OCI-LY3 (cell line): ENCODE measurements around the gene SH3PXD2A.
"Not testable (repeated sequence)": the region's sequence is repeated elsewhere in the genome, so short reads cannot be mapped to it uniquely, and the experiment has no call there.

Experiments
- H2AFZ ChIP-seq: fragments of 200-600, 300-600 bp; shearing (Covaris generic); 2 replicates; pipeline ENCODE4 v1.6.0; 2014; ENCODE audit warnings: antibody characterized with exemption, low read depth, low read length
- H3K27ac ChIP-seq: fragments of 200-600, 300-600 bp; sonication (generic); 2 replicates; pipeline ENCODE4 v1.5.1; 2014; ENCODE audit warnings: mild to moderate bottlenecking, low read length, moderate library complexity, mixed read lengths
- H3K27me3 ChIP-seq: fragments of 200-600, 300-600 bp; sonication (generic); 2 replicates; pipeline ENCODE4 v1.6.1; 2014; ENCODE audit warnings: low read depth, low read length, mixed read lengths
- H3K36me3 ChIP-seq: fragments of 200-600, 300-600 bp; sonication (generic); replicated peaks from 2 replicates; pipeline ENCODE3; 2014; ENCODE audit warnings: low read depth, low read length, mixed read lengths
- H3K4me1 ChIP-seq: fragments of 300-600, 200-600 bp; sonication (generic); 2 replicates; pipeline ENCODE4 v1.6.1; 2014; ENCODE audit warnings: low read length, mixed read lengths
- H3K4me2 ChIP-seq: fragments of 200-600, 300-600 bp; sonication (generic); 2 replicates; pipeline ENCODE4 v1.6.1; 2014; ENCODE audit warnings: low read length, mixed read lengths
- H3K4me3 ChIP-seq: fragments of 300-600, 200-600 bp; sonication (generic); 2 replicates; pipeline ENCODE4 v1.5.1; 2014; ENCODE audit warnings: antibody characterized with exemption, mild to moderate bottlenecking, low read length, moderate library complexity
- H3K79me2 ChIP-seq: fragments of 300-600, 200-600 bp; shearing (Covaris generic); 2 replicates; pipeline ENCODE4 v1.6.1; 2014; ENCODE audit warnings: mild to moderate bottlenecking, low read length, mixed read lengths
- H3K9ac ChIP-seq: fragments of 300-600, 200-600 bp; shearing (Covaris generic); 2 replicates; pipeline ENCODE4 v1.6.0; 2014; ENCODE audit warnings: mild to moderate bottlenecking, low read length, moderate library complexity
- H3K9me3 ChIP-seq: fragments of 200-600, 300-600 bp; shearing (Covaris generic); 2 replicates; pipeline ENCODE4 v1.6.1; 2014; ENCODE audit warnings: low read length, mixed read lengths; ENCODE audit not compliant: insufficient read depth
- H4K20me1 ChIP-seq: fragments of 200-600, 300-600 bp; sonication (generic); 2 replicates; pipeline ENCODE4 v1.6.1; 2016; ENCODE audit warnings: low read length, mixed read lengths; ENCODE audit not compliant: insufficient read depth
- CTCF ChIP-seq: fragments of 200-600, 300-600 bp; sonication (generic); IDR thresholded peaks from 2 replicates; pipeline ENCODE4 v1.5.1; 2014; ENCODE audit warnings: antibody characterized with exemption, low read length, low read depth
- EZH2phosphoT487 ChIP-seq: fragments of 200-600 bp; shearing (Covaris generic); IDR thresholded peaks from 2 replicates; pipeline ENCODE4 v1.6.1; 2018; ENCODE audit warnings: antibody characterized with exemption, mixed run types, low read depth

The SH3PXD2A gene

GRCh38 chr10:103633846-103634245, 221.5 kb downstream of the SH3PXD2A start:
- Histone ChIP-seq H3K79me2 (no peaks in the 10 kb centered on the region), H3K9ac (no peak overlapping the region), H3K4me3 (no peak overlapping the region), H3K4me1 (peaks cover 7% of the 10 kb centered on the region), H3K9me3 (no peaks in the 10 kb centered on the region), H4K20me1 (peaks cover 24% of the 10 kb centered on the region), H3K4me2 (no peak overlapping the region), H3K27ac (no peak overlapping the region), H3K27me3 (no peaks in the 10 kb centered on the region), H3K36me3 (no peaks in the 10 kb centered on the region), H2AFZ (no peak overlapping the region)
- TF ChIP-seq CTCF (no peak), EZH2phosphoT487 (no peak)

GRCh38 chr10:103632871-103633270, 222.5 kb downstream of the SH3PXD2A start:
- not testable (repeated sequence) for H3K4me2 ChIP-seq, H2AFZ ChIP-seq, H3K4me3 ChIP-seq, H3K4me1 ChIP-seq, H3K79me2 ChIP-seq, H3K27me3 ChIP-seq, H3K27ac ChIP-seq, H3K9me3 ChIP-seq, H3K9ac ChIP-seq, H3K36me3 ChIP-seq
- H4K20me1 ChIP-seq = peaks cover 14% of the 10 kb centered on the region; the same call in 1 of the 2 replicates

GRCh38 chr10:103632247-103632642, 223.1 kb downstream of the SH3PXD2A start:
- H3K9ac ChIP-seq = no peak overlapping the region
- no peaks in the 10 kb centered on the region for H3K36me3 ChIP-seq
- TF ChIP-seq CTCF (no peak), EZH2phosphoT487 (no peak)
- H3K4me3 ChIP-seq = no peak overlapping the region
- no peaks in the 10 kb centered on the region for H3K79me2 ChIP-seq
- H3K4me2 ChIP-seq = no peak overlapping the region
- H3K27ac ChIP-seq = no peak overlapping the region
- H4K20me1 ChIP-seq = peaks cover 8% of the 10 kb centered on the region; the same call in 1 of the 2 replicates
- H2AFZ ChIP-seq = no peak overlapping the region
- H3K27me3 ChIP-seq = no peaks in the 10 kb centered on the region
- H3K4me1 ChIP-seq = no peaks in the 10 kb centered on the region
- no peaks in the 10 kb centered on the region for H3K9me3 ChIP-seq

GRCh38 chr10:103630156-103630555, 225.2 kb downstream of the SH3PXD2A start:
- Histone ChIP-seq H3K79me2 (no peaks in the 10 kb centered on the region), H2AFZ (no peak overlapping the region), H3K9ac (no peak overlapping the region), H3K4me3 (no peak overlapping the region), H3K4me1 (no peaks in the 10 kb centered on the region), H3K4me2 (no peak overlapping the region), H4K20me1 (0 out of 2 replicates have a peak, but pooled peaks cover 2% of the 10 kb centered on the region), H3K27ac (no peak overlapping the region), H3K36me3 (no peaks in the 10 kb centered on the region), H3K27me3 (no peaks in the 10 kb centered on the region), H3K9me3 (no peaks in the 10 kb centered on the region)
- TF ChIP-seq CTCF = no peak
- TF ChIP-seq EZH2phosphoT487 = no peak

- TF ChIP-seq EZH2phosphoT487 (no peak), CTCF (no peak)
- Histone ChIP-seq H3K4me1 (no peaks in the 10 kb centered on the region), H3K4me3 (no peak overlapping the region), H3K9ac (no peak overlapping the region), H3K36me3 (no peaks in the 10 kb centered on the region), H3K4me2 (no peak overlapping the region), H4K20me1 (0 out of 2 replicates have a peak, but pooled peaks cover 2% of the 10 kb centered on the region), H2AFZ (no peak overlapping the region), H3K27ac (no peak overlapping the region), H3K27me3 (no peaks in the 10 kb centered on the region), H3K9me3 (no peaks in the 10 kb centered on the region), H3K79me2 (no peaks in the 10 kb centered on the region)
Observed at GRCh38 chr10:103629581-103629980, 225.8 kb downstream of the SH3PXD2A start.
